ENCODE data around the gene SHOX.

DNA sequence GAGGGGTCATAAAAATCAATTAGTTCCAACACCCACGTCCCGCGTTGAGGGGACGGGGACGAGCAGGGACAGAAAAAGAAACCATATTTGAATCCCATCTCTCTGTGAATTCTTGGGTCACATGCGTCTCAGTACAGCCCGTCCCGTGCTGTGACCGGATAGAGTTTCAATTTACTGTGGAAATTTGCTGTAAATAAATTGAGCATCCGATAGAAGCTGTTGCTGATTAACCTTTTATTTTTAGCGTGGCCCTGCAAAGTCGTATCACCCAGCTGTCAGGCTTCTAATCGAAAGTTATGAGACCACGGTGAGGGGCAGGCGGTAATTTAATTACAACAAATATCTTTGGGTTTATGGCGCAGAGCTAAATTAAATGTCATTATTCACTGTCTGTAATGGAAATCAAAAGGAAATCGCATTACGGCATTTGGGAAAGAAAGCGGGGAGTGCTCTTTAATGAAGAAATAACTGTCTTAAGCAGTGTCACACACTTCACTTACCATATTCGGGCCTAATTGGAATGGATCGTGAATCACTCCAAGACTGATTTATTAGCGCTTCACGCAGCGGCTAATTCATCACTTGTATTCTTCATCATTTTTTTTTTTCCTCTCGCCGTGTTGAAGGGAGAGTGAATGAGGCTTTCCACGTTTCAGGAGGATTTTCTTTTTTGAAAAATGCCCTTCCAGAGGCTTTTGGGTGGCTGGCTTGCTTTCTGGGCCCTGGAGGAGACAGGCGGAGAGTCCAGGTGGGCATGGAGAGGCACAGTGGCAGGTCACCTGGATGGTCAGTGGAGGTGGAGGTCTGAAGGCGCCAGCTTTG lies 7.3 kb downstream of the SHOX start:
- TF ChIP-seq CTCF (IDR thresholded peaks at IDR 0.05): no peak
- TF ChIP-seq POLR2A (IDR thresholded peaks at IDR 0.05): no peak
